Esophagus muscularis mucosa (tissue), 3 donors: Measurements from ENCODE around the gene KLHL29.

Experiments
- CTCF ChIP-seq, 3 experiments: fragments of 200-600 bp in 2 of 3; fragments of 450-650 bp in 1 of 3; sonication (generic) in 2 of 3; IDR thresholded peaks; one replicate each; pipeline ENCODE4 v1.5.1; 2017 to 2019; ENCODE audit warnings: antibody characterized with exemption in 3 of 3, mild to moderate bottlenecking in 2 of 3, moderate library complexity in 1 of 3
- POLR2A ChIP-seq: fragments of 450-650 bp; IDR thresholded peaks from one replicate; pipeline ENCODE4 v1.6.1; 2017; ENCODE audit warnings: antibody characterized with exemption, moderate library complexity, mild to moderate bottlenecking, low read depth
- POLR2AphosphoS5 ChIP-seq, 2 donors: sonication (generic); formaldehyde crosslinking; IDR thresholded peaks; one replicate each; pipeline ENCODE4 v1.6.1; 2017; ENCODE audit warnings: antibody characterized with exemption in 2 of 2

- TF ChIP-seq POLR2A (no peak), POLR2AphosphoS5 (IDR thresholded peaks at IDR 0.05) (no peak), CTCF (IDR thresholded peaks at IDR 0.05) (no peak)
These were observed 366.8 kb downstream of the KLHL29 start for GRCh38 chr2:23751747-23752265.
